Epithelial cell of esophagus (primary cell): ENCODE measurements around the gene RFX7.

Source experiments
- DNase-seq: peaks from one replicate; pipeline ENCODE4 v3.0.0; 2010; ENCODE audit warnings: low read depth
- H3K4me3 ChIP-seq: 2 replicates; pipeline ENCODE4 v1.5.1; 2011; ENCODE audit warnings: mild to moderate bottlenecking, low read length, control low read depth
- TF ChIP-seq, protein P1 (sequence below): IDR thresholded peaks from 2 replicates; pipeline ENCODE4 v1.5.1; 2011; ENCODE audit warnings: low read depth, mild to moderate bottlenecking, low read length, control low read depth, inconsistent platforms; ENCODE audit not compliant: insufficient read depth; ENCODE audit errors: missing control alignments

RFX7 gene

DNA sequence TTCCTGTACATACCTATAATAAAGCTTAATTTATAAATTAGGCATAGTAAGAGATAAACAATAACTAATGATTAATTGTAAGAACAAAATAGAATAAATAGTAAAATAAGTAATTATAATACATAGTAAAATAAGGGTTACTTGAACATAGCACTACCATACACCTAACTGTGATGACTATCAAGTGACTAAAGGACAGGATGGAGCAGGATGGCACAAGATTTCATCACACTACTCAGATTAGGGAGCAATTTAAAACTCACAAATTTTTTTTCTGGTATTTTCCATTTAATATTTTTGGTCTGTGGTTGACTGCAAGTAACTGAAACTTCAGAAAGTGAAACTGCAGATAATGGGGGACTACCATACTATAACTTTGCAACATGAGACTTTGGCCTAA, 14.8 kb downstream of the RFX7 start:
- H3K4me3 ChIP-seq = no peak overlapping the region
- DNase-seq = no peak
- TF ChIP-seq, protein P1, sequence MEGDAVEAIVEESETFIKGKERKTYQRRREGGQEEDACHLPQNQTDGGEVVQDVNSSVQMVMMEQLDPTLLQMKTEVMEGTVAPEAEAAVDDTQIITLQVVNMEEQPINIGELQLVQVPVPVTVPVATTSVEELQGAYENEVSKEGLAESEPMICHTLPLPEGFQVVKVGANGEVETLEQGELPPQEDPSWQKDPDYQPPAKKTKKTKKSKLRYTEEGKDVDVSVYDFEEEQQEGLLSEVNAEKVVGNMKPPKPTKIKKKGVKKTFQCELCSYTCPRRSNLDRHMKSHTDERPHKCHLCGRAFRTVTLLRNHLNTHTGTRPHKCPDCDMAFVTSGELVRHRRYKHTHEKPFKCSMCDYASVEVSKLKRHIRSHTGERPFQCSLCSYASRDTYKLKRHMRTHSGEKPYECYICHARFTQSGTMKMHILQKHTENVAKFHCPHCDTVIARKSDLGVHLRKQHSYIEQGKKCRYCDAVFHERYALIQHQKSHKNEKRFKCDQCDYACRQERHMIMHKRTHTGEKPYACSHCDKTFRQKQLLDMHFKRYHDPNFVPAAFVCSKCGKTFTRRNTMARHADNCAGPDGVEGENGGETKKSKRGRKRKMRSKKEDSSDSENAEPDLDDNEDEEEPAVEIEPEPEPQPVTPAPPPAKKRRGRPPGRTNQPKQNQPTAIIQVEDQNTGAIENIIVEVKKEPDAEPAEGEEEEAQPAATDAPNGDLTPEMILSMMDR = no peak

DNA sequence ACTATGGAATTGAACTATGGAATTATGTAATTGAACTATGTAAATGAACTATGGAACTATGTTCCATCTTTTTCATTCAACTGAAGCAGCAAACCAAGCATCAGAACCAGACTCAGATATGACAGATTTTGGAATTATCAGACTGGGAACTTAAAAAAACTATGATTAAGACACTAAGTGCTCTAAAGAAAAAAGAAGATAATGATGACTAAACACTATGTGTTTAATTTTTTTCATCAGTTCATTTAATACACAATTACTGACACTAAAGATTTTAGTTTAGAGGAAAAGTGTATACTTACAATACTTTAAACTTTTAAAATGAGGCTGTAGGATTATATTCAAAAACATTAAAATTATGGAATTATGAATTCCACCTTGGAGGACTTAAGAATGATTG, 15.3 kb downstream of the RFX7 start:
- no peak overlapping the region for H3K4me3 ChIP-seq
- TF ChIP-seq, protein P1 = no peak
- no peak for DNase-seq

DNA sequence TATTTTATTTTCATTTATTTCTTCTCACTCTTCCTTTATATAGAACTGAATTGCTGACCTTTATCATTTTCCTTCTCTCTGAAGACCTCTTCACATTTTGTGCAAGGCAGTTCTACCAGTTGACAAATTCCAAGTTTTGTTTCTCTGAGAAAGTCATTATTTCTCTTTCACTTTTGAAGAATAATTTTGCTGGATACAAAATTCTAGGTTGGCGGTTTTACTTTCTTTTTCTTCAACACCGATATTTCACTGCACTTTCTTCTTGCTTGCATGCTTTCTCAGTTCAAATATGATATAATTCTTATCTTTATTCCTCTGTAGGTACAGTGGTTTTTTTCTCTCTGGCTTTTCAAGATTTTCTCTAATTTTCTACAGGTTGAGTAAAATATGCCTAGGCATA, 15.9 kb downstream of the RFX7 start:
- TF ChIP-seq, protein P1 = no peak
- no peak for DNase-seq
- no peak overlapping the region for H3K4me3 ChIP-seq

DNA sequence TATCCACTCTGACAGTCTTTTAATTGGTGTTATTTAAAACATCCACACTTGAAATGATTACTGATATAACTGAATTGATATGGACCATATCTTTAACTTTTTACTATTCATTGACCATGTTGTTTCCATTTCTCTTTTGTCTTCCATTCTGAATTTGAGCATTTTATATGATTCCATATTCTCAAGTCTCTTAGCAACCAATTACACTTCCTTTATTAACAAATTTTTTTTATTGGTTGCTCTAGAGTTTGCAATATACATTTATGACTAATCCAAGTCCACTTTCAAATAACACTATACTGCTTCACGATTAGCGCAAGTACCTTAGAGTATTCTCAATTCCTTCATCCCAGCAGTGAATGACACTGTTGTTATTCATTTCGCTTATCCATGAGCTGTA, 16.4 kb downstream of the RFX7 start:
- TF ChIP-seq, protein P1 = no peak
- DNase-seq = no peak
- H3K4me3 ChIP-seq = no peak overlapping the region

DNA sequence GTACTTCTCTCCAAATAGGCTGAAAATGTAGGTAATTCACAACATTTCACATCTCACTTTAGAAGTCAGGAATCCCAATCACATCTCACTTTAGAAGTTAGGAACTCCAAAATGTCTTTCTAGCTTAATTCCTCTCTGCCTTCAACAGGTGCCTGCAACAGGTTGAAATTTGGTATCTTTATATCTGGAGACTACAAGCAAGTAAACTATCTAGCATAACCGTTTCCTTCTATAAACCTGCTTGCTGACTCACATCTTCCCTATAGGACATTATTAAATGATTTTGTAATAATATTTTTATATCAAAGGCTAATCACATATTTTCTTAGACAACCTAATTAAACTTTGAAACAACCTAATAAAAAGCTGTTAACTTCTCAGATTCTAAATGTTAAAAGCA, 18.2 kb downstream of the RFX7 start:
- DNase-seq = no peak
- TF ChIP-seq, protein P1 = no peak

DNA sequence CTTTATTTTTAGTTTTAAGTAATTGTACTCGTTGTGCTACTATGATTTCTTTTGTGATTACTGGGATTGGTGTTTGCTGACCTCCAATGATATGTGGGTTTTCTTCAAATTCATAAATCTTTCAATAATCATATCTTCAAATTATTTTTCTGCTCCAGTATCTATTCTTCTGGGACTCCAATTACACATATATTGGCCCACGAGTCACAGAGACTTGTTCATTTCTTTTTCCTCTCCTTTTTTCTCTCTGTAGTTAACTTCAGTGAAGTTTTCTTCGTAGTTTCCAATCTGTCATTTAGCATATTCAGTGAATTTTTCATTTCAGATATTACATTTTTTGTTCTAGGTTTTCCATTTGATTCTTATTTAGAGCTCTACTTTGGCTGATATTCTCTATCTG, 21.4 kb downstream of the RFX7 start:
- TF ChIP-seq, protein P1 = no peak
- DNase-seq = no peak
- no peak overlapping the region for H3K4me3 ChIP-seq

More for the DNA sequence above, 18.2 kb downstream of the RFX7 start:
- no peak overlapping the region for H3K4me3 ChIP-seq

DNA sequence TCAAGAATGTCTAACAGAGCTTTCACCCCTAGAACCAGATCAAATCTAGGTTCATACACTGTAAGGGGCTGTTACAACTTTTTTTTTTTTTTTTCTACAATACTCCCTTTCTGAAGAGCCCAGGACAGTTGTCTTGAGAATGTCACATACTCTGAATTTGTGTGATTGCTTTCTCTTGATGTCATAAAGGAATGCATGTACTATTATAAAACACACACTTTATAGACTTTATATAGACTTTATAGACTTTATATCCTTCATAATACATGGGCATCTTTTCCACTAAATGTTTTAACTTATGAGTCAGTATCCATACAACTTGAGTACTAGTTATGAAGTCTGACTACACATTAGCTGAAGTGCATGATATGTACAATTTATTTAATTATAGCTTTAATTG, 26.3 kb downstream of the RFX7 start:
- no peak for DNase-seq
- no peak overlapping the region for H3K4me3 ChIP-seq
- TF ChIP-seq, protein P1 = no peak
